ENCODE results near the gene C8G.

Gene C8G

DNA sequence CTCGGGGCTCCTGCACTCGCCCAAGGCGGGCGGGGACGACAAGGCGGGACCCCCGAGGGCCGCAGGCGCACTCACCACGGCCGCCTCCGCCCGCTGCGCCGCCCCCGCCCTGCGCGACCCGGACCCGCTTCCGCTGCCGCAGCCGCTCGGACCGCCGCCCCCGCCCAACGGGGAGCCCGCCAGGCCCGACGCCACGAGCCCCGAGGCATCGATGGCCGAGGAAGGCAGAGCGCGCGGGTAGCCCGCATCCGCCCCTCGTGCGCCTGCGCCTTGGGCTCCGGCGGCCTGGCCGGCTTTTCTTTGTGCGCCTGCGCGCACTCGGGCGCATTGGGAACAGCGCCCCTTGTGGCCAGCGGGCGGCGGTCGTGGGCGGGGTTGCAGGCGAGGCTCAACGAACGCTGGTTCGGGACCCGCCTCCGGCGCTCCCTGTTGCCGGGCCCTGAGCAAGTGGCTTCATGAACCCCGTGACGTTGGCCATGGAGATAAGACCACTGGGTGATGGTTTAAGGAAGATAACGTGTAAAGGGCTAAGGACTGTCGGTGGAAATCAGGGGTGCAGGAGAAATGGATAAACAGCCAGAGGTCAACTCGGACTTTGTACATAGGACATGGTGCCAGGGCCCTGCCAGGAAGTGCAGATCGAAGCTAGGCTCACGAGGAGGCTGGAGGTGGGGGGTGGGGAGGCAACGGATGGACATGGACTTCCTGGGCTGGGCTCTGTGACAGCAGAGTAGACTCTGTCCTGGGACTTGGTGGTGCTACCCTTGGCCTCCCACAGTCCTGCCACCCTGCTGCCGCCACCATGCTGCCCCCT lies at the start of gene C8G, which contains the start of gene FBXW5:
Gene C8G (plus strand): TSS at position 725 of the 814 bp plus-strand sequence. CDS start 78 bp downstream, at position 803.
Gene FBXW5 (minus strand): TSS at position 220 of the 814 bp plus-strand sequence. CDS start 655 bp downstream, outside the sequence.
- peak; percentile 98 for DNase-seq

- no peak for DNase-seq
Measured at GRCh38 chr9:136896027-136896426, 49.0 kb upstream of the C8G start.

GRCh38 chr9:136898483-136899100 lies 46.5 kb upstream of the C8G start:
- no peak for DNase-seq

- DNase-seq: no peak
Measured at GRCh38 chr9:136899196-136899595, 45.8 kb upstream of the C8G start.

GRCh38 chr9:136900556-136900955 lies 44.5 kb upstream of the C8G start:
- DNase-seq: no peak

DNA sequence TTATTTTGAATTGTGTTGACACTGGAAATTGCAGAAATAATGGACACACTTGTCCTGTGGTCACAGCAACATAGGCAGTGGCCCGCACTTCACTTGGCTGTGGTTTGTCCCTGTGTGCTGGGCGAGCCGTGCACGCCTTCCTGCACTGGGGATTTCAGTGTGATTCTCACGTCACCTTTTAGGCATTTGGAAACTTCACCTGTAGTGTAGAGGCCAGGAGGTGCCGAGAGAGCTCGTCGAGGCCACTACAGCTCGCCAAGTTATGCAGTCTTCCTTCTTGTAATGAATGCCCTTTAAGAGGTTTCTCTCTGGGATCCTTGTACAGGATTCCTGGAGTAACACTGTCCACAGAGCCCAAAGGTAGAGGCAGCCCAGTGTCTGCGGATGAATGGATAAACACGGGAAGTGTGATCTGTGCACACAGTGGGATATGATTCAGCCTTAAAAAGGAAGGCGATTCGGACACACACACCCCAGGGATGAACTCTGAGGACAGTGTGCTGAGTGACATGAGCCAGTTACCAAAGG lies 44.0 kb upstream of the C8G start:
- DNase-seq: no peak

GRCh38 chr9:136901516-136902258 lies 43.4 kb upstream of the C8G start:
- DNase-seq: no peak

GRCh38 chr9:136902259-136902821 lies 42.7 kb upstream of the C8G start:
- DNase-seq: no peak

GRCh38 chr9:136903041-136903554 lies 41.9 kb upstream of the C8G start:
- no peak for DNase-seq

DNA sequence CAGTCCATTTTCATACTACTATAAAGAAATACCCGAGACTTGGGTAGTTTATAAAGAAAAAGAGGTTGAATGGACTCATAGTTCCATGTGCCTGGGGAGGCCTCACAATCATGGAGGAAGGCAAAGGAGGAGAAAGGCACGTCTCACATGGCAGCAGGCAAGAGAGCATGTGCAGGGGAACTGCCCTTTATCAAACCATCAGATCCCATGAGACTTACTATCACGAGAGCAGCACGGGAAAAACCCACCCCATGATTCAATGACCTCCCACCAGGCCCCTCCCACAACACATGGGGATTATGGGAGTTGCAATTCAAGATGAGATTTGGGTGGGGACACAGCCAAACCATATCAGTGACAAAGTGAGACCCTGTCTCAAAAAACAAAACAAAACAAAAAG lies 38.8 kb upstream of the C8G start:
- no peak for DNase-seq

- no peak for DNase-seq
Measured at GRCh38 chr9:136907011-136907914, 37.8 kb upstream of the C8G start.

DNA sequence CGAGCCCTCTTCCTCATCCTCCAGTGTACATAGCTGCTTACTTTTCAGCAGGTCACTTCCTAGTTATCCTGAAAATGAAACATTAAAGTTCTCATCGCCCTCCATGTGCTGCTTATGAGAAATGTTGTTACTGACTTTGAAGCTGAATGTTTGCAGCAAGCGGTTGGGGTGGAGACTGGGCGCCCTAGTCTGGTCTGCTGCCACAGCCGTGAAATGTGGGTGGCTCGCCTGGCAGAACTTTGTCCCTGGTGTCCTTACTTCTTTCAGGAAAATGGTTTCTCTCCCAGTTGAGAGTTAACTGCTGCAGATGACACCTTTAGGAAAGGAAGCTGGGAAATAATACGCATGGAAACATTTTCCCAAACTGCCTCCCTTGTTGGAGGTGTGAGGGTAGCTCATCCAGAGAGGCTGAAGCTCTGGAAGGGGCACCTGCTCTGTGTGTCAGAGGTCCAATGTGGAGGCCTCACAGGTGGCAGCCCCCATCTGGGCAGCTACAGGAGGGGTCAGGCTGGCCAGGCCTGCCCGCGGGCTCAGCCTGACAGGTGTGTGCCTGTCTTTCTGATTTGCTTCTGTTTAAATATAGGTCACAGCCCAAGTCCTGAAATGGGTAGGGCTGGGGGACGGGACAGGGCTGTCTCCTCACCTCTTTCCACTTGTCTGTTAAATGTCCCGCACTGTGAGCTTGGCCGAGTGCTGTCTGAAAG lies 34.7 kb upstream of the C8G start:
- DNase-seq: no peak

GRCh38 chr9:136910901-136911245 lies 34.2 kb upstream of the C8G start:
- no peak for DNase-seq

- DNase-seq: no peak
Measured at GRCh38 chr9:136913701-136914438, 31.2 kb upstream of the C8G start.

DNA sequence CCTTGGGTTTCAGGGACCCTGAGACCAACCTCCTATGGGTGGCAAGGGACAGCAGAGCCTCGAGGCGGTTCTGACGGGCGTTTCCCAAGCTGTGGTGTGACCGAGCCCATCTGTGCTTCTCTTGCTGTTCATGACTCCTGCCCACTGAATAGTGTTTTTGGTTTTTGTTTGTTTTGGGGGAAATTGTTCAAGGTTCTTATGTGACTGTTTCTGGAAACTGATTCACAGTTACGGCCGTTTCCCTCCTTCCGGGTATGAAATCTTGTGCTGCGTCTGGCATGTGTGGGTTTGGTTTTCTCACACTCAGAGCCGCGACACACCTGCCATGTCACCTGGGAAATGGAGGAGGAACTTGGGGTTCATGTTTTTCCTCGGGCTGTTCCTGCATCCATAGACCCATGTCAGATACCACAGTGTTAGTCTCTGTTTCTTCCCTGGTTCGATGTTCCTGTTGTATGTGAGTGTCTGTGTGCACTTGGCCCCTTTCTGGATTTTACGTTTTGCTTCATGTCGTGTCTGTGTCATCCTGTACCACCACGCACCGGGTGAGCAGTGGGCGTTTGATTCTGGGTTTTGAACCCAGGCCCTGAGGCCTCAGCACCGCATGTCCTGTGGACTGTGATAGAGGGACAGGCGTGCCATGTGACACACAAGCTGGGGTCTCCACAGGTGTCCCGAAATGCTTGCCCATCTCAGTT lies 29.3 kb upstream of the C8G start:
- no peak for DNase-seq

- no peak for DNase-seq
Measured at GRCh38 chr9:136916330-136917184, 28.5 kb upstream of the C8G start.

DNA sequence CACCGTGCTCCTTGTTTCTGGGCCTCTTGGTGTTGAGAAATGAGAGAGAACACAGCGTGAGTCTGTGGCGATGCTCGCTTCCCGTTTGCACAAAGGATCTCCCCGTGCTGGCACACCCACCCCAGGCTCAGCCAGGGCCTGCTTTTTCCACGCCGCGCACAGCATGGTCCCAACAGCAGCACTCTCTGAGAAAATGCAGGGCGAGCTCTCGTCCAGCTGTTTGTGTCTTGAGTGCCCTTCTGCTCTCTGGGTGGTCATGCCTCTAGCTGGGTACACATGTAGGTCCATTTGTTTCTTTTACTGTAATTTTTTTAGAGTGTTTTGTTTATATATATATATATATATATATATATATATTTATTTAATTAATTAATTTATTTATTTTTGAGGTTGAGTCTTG lies 27.1 kb upstream of the C8G start:
- no peak for DNase-seq

DNA sequence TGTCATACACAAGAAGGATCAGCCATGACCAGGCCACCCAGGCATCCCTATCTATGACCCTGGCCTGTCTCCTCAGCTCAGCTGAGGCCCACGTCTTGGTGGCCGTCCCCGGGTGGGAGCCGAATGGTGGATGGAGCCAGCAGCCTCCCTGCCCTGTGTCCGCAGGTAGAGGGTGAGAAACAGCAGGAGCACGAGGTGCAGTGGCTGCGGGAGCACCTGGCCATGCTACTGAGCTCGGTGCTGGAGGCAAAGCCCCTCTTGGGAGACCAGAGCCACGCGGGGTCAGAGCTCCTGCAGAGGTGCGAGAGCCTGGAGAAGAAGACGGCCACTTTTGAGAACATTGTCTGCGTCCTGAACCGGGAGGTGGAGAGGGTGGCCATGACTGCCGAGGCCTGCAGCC lies 25.0 kb upstream of the C8G start:
- DNase-seq: no peak

GRCh38 chr9:136920734-136921231 lies 24.3 kb upstream of the C8G start:
- no peak for DNase-seq

All from NCI-H69 (cell line).